NCI-H1105 treated with DMSO at 0.1 percent for 48 hours (cell line): ENCODE data around the gene EDC3.
A peak's percentile ranks its signal among the peaks of the same experiment; 100 is the strongest.
"Not testable (repeated sequence)": the region's sequence is repeated elsewhere in the genome, so short reads cannot be mapped to it uniquely, and the experiment has no call there.

ENCODE experiments used
- DNase-seq: peaks from one replicate; lab custom pipeline; 2025; lab: John Stamatoyannopoulos, UW

EDC3 gene

GRCh38 chr15:74710319-74711094 is 14.7 kb upstream of the EDC3 start:
- no peak for DNase-seq

- DNase-seq, result no peak
Observed at GRCh38 chr15:74709892-74710291, 14.1 kb upstream of the EDC3 start.

DNA sequence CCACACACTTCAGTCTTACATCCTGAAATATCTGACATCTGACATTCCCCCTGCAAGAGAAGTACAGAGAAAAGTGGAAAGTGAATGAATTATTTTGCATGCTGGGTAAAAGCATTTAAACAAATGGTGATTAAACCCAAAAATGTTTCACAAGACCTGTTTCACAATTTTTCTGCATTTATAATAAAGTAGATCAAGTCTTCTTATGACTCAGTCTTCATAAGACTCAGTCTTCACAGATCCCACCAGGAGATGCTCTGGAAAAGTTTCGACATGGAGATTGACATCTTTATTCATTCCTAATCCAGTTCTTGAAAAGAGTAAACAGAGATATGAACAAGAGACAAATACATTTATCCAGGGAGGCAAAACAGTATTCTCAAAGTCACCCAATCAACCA is 13.2 kb upstream of the EDC3 start:
- no peak for DNase-seq

DNA sequence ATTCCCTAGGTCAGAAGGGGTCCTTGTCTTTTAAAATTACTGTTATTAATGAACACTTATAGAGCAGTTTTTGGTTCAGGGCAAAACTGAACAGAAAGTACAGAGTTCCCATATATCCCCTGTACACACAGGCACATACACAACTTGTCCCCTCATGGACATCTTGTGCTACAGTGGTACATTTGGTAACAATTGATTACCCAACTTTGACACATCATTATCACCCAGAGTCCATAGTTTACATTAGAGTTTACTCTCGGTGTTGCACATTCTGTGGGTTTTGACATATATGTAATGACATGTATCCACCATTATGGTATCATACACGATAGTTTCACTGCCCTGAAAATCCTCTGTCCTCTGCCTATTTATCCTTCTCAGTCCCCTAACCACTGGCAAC is 984 bp upstream of the EDC3 start:
- no peak for DNase-seq

GRCh38 chr15:74696398-74696729 is 540 bp upstream of the EDC3 start:
- DNase-seq, result no peak

DNA sequence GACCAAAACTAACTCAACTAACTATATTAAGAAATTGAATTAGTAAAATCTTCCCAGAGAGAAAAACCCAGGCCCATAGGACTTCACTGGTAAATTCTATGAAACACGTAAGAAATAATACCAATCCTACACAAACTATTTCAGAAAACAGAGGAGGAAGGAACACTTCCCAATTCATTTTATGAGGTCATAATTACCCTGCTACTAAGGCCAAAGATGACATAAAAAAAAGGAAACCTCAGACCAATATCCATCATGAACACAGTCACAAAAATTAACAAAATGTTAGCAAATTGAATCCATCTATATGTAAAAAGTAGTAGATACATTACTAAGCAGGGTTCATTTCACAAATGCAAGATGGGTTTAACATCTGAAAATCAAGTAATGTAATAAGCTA is 3.5 kb downstream of the EDC3 start:
- DNase-seq, result no peak

DNA sequence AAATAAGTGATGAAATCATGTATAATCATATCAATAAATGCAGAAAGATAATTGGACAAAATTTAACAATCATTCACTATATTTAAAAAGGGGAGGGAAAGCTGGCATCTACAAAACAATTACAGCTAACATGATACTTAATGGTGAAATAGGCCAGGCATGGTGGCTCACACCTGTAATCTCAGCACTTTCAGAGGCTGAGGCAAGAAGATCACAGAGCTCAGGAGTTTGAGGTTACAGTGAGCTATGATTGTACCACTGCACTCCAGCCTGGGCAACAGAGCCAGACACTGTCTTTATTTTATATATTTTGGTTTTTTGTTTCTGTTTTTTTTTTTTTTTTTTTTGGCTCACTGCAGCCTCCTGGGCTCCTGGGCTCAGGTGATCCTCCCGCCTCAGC is 12.1 kb downstream of the EDC3 start:
- no peak for DNase-seq

DNA sequence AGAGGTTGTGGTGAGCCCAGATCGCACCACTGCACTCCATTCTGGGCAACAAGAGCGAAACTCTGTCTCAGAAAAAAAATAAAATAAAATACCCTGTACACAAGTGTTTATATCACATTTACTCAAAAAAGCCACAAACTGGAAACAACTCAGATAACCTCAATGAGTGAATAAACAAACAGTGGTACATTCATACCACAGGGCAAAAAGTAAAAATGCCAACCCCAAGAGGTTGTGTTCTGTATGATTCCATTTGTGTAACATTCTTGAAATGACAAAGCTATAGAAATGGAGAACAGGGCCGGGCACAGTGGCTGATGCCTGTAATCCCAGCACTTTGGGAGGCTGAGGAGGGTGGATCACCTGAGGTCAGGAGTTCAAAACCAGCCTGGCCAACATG is 12.9 kb downstream of the EDC3 start:
- DNase-seq, result no peak

DNA sequence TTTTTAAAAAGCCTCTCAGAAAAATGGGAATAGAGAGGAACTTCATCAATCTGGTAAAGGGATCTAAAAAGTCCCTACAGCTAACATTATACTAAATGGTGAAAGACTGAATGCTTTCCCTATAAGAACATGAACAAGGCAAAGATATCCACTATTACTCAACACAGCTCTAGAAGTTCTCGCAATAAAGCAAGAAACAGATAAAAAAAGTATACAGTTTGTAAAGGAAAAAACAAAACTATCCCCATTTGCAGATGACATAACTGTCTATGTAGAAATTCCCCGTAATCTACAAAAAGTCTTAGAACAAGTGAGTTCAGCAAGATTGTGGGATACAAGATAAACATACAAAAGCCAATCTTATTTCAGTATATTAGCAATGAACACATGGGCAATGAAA is 15.4 kb downstream of the EDC3 start:
- no peak for DNase-seq

DNA sequence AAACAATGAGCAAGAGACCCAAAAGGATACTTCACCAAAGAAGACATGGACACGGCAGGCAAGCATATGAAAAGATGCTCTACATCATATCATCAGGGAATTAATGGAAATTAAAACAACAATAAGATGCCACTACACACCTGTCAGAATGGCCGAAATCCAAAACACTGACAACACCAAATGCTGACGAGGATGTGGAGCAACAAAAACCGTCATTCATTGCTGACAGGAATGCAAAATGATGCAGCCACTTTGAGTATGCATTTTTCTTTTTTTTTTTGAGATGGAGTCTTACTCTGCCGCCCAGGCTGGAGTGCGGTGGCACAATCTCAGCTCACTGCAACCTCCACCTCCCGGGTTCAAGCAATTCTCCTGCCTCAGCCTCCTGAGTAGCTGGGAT is 19.0 kb downstream of the EDC3 start:
- DNase-seq, result no peak

DNA sequence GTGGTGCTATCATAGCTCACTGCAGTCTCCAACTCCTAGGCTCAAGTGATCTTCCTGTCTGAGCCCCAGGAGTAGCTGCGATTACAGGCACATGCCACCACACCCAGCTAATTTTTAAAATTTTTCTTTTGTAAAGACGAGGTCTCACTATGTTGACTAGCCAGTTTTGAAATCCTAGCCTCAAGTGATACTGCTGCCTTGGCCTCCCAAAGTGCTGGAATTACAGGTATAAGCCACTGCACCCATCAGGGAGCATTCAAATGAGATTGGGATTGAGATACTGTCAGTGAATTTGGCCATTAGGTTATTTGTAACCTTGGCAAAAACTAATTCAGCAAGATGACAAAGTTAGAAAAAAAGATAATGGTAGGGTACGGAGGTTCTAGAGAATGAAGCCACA is 21.7 kb downstream of the EDC3 start:
- no peak for DNase-seq

DNA sequence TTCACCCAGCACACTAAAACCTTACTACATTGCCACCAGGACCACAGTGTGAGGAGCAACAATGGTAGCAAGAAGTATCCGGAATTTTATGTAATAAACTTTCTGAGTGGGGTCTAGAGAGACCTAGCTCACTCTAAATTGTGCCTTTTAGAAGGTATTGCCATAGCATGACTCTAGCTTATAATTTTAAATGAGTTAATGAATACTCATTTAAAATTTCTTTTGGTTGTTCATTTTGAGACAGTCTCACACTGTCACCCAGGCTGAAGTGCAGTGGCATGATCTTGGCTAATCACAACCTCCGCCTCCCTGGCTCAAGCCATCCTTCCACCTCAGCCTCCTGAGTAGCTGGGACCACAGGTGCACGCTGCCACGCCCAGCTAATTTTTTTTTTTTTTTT is 26.2 kb downstream of the EDC3 start:
- no peak for DNase-seq

- DNase-seq, result no peak
Observed at GRCh38 chr15:74667975-74668374, 27.8 kb downstream of the EDC3 start.

DNA sequence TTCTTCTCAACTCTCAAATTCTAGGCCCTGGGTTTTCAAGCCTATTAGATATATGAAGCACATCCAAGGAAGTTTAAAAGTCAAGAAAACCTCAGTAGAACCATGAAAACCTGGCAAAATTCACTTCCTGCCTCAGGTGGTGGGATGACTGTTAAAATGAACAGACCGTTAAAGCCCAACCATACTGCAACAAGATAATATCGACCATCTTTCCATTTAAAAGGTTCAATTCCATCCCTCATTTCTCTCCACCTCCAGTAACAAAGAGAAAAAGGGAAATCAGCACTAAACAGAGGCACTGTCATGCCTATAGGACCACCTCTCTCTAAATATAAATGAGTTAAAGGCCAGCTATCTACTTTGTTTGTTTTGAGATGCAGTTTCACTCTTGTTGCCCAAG is 31.2 kb downstream of the EDC3 start:
- no peak for DNase-seq

GRCh38 chr15:74664028-74664616 is 31.7 kb downstream of the EDC3 start:
- no peak for DNase-seq

DNA sequence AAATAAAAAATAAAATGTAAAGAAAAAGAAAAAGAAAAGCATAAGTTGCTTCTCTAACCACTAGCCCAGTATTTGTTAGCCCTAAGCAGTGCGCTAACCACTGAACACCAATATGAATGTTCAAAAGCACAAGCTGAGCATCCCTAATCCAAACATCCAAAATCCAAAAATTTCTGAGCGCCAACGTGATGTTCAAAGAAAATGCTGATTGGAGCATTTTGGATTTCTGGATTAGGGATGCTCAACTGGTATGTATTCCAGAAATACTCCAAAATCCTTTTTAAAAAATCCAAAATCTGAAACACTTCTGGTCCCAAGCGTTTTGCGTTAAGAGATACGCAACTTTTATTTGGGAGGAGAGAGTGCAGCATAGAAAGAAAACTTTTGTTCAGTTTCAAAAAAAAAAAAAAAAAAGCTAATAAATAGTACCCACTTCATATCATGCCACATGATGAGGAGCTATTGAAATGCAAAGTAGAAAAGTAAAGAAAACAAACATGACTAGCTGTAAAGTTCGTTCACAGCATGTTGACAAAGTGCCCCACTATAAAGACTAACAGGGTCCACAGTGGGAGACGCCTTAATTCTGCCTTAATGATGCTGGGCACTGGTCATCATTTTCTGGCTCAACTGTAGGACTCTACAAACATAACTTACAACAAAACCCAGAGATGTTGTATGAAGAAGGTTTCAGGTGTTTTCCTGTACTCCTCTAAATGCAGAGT is 32.4 kb downstream of the EDC3 start:
- no peak for DNase-seq

- DNase-seq, result no peak
Observed at GRCh38 chr15:74662064-74662860, 33.6 kb downstream of the EDC3 start.

DNA sequence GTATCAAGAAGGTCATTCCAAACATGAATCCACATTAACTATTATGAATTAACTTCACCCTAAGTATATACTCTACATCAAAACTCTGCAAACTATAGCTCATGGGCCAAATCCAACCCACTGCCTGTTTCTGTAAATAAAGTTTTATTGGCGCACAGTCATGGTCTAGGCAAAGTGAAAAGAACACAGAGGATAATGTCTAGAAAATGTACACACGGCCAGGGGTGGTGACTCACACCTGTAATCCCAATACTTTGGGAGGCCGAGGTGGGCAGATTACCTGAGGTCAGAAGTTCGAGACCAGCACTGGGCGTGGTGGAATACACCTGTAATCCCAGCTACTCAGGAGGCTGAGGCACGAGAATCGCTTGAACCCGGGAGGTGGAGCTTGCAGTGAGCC is 34.5 kb downstream of the EDC3 start:
- not testable (repeated sequence) for DNase-seq

DNA sequence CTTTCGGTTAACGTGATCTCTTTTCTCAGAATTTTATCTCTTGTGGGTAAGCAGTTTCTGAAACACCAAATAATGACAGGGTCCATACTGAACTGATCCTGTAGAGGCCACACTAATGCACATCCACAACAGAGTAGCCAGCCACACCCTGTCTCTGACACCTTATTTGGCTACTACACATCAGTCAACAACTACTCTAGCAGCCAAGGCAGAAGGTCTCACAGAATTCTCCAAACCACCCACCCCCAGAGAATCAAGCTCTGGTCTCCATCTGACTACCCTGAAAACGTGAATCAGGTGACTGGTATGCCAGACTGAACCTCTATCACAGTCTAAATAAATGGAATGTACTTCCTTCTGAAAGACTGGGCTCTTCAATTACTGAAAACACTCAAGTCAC is 38.0 kb downstream of the EDC3 start:
- no peak for DNase-seq

DNA sequence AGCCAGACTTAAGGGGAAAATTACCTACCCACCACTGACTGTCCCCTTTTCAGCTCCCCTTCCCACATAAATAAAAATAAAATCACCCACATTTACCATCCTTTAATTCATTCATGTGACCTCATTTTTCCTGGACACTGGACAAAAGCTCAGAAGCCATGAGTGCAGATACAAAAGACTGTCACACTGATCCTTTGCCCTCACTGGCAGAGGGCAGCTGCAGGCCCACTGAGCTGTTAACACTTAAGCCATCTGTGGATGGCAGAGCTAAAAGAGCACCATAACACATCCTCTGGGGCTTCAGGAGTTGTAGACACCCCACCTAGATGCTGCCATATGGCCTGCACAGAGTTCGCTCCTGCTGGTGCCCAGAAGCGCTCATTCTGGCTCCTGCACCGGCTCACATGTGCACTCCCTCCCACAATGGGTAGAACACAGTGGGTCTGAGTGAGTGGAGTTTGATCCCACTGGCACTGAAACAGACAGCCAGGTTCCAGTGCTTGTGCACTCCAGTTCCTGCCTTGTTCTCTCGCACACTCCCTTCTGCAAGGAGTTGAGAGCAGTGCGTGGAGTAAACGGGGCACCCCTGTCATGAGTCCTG is 38.8 kb downstream of the EDC3 start:
- no peak for DNase-seq

GRCh38 chr15:74655424-74655823 is 40.4 kb downstream of the EDC3 start:
- peak; percentile 53 for DNase-seq

- no peak for DNase-seq
Observed at GRCh38 chr15:74653426-74654102, 42.3 kb downstream of the EDC3 start.
